GM19463 (cell line): ENCODE data around the gene ARHGAP22.

Experiments used
- ATAC-seq: cut with Tn5 transposase; IDR thresholded peaks from one replicate; pipeline ENCODE4 v1.9.1; 2021; ENCODE audit warnings: mild to moderate bottlenecking, moderate library complexity; ENCODE audit not compliant: unreplicated experiment

The ARHGAP22 gene

DNA sequence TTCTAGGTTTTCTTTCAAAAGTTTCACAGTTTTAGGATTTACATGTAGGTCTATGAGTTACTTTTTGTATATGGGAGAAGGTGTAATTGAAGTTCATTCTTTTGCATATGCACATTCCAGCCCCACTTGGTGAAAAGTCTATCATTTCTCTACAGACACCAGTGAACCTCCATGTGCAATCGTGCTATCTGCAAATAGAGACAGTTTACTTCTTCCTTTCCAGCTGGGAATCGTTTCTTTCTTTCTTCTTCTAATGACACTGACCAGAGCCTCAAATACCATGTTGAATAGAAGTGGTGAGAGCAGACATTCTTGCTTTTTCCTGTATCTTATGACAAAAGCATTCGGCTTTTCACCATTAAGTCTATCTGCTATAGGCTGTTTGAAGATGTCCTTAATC lies 122.7 kb downstream of the ARHGAP22 start:
- ATAC-seq, result no peak

GRCh38 chr10:48481385-48481784 lies 123.5 kb downstream of the ARHGAP22 start:
- no peak for ATAC-seq

DNA sequence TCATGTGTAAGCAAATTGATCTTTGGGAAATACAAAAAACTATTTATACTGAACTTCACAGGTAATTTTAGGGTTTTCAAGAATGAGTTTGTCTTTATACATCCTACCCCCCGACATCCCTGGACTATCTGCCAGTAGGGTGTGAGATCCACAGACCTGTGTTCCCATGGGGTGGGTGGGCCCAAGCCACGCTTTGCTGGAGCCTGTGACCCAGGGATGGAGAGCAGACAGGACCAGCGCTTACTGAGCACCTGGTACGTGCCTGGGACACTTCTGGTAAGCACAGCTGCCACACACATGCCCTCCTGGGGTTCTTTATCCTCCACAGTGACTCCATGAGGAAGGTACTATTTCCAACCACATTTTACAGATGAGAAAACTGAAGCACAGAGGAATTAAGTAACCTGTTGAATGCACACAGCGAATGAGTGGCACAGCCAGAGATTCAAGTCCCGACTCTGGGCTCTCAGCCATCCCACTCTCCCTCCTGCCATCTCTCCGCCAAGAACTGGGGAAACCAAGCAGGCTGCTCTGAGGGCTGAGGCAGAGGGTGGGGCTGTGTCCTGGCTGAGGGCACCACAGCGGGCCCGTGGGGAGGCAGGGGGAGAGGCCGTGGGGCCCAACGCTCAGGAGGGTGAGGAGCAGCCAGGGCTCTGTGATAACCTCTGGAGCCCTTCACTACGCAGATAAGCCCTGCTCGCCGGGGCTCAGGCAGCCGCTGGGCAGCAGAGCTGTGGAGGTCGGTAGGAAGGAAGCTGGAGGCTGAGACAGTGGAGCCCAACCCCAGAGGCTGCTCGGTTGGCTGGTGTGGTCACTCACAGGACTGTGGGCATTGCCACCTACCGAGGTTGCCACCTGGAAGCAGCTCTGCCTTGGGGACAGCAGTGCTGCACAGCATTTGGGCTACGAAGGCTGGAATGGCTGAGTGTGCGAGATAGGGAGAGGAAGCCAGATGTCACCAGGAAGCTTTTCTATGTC lies 124.2 kb downstream of the ARHGAP22 start:
- no peak for ATAC-seq

- no peak for ATAC-seq
Measured at GRCh38 chr10:48478980-48479811, 125.7 kb downstream of the ARHGAP22 start.

- no peak for ATAC-seq
Measured at GRCh38 chr10:48478469-48478868, 126.4 kb downstream of the ARHGAP22 start.

DNA sequence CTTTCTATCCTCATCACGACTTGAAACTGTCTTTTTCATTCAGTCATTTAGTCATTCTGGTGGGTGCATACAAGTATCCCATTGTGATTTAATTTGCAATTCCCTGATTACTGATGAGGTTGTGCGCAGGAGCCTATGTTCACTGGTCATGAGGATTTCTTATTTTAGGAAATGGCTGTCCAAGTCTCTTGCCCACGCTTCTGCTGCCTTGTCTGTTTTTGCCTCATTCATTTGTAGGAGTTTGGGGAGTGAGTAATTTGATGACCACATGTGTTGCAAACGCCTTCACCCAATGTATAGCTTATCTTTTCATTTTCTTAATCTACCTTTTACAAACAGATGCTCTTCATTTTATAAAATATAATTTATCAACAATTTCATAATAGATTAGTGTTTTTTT lies 127.3 kb downstream of the ARHGAP22 start:
- no peak for ATAC-seq

- no peak for ATAC-seq
Measured at GRCh38 chr10:48477141-48477540, 127.7 kb downstream of the ARHGAP22 start.

DNA sequence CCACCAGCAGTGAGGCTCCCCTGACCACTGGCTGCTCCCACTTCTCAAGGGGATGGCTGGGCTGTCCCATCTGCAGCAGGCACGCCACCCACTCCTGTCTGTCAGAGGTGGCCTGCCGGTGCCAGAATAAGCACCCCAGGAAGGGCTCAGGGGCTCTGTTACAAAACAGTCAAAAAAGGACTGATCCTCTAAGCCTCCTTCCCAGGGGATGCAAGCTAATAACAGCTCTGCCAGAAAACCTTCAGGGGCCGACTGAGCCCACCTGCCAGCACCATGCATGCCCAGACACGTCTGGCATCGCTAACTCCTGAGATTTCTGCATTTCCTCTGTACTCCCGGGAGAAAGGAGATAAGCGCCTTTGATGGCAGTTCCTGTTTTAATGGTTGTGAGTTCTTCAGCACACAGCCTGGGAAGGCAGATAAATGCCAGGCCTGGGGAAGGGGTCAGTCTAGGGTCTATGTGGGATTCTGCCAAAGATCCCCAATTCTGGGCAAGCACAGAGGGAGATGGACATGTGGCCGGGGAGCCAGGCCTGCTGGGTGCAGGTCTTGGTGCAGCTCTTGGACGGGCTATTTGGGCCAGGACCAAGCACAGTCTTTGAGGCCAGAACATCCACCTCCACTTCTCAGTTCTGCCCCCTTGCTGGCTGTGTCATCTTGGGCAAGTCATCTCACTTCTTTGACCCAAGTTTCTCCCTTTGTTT lies 128.4 kb downstream of the ARHGAP22 start:
- no peak for ATAC-seq

GRCh38 chr10:48475943-48476278 lies 129.0 kb downstream of the ARHGAP22 start:
- no peak for ATAC-seq

DNA sequence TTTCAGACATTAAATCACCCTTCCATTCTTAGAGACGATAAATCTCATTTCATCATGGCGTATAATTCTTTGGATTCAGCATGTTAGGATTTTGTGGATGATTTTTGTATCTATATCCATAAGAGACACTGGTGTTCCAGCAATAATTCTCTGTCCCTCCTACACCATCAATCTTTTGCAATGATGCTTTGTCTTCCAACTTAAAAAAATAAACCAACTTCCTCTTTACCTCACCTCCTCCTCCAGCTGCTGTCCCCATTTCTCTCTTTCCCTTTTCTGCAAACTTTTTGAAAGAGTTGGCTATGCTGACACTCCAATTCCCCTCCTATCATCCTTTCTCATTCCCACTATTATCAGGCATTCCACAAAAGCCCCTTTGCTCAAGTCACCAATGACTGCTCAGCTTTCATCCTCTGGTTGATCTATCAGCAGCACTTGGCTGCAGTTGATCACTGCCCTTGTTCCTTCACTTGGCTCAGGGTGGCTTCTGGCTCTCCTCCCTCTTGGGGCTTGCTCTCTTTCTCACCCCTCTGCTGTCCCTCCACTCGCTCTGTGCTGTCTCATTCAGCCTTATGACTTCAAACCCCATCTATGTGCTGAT lies 130.0 kb downstream of the ARHGAP22 start:
- no peak for ATAC-seq

- ATAC-seq, result no peak
Measured at GRCh38 chr10:48473704-48474103, 131.2 kb downstream of the ARHGAP22 start.

DNA sequence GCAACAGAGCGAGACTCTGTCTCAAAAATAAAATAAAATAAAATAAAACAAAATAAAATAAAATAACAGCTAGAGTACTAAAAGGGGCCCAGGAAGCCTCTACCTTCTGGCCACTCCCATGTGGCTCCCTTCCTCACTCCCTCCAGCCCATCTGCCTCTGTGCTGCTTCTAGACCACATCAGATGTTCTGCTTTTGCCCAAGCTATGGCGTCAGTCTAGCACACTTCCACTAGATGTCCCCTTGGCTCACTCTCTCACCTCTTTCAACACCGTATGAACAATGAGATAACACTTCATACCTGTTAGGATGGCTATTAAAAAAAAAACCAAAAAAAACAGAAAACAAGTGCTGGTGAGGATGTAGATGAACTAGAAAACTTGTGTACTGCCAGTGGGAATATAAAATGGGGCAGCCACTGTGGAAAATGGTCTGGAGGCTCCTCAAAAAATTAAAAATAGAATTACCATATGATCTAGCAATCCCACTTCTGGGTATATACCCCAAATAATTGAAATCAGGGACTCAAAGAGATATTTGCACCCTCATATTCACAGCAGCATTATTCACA lies 132.3 kb downstream of the ARHGAP22 start:
- ATAC-seq, result no peak

DNA sequence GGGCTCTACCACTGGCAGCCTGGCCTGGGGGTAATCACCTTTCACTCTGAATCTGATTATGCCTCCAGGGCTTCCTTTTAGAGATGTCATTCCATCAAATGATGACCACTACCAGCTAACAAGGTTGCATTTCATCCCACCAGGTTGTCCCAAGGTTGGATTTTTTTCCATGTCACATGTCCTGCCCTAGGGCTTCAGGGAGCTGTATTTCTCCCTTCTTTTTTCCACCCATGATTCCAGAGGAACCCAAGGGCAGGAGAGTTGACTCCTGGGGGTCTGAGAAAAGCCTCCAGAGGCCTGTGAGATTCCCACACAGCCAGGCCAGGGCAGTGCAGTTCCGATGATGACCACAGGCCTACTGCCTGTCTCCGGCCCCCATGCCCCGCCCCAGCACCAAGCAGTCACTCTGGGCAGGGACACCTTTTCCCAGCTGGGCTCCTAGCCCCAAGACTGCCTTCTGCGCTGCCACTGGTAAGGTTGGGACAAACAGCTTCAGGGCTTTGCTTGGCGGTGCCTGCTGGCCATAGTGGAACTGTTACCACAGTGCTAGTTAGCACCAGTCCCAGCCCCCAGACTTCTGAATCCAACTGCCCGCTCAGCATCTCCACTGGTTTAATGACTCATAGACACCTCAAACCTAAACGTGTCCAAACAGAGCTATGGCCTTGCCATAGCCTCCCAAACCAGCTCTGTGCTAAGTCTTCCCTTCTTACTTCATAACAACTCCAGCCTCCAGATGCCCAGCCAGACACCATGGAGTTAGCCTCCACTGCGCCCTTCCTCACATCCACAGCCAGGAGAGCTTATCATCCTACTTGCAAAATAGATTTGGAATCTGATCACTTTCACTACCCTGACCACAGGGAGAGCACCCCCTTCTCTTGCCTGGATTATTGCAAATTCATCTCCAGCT lies 133.7 kb downstream of the ARHGAP22 start:
- ATAC-seq, result no peak

DNA sequence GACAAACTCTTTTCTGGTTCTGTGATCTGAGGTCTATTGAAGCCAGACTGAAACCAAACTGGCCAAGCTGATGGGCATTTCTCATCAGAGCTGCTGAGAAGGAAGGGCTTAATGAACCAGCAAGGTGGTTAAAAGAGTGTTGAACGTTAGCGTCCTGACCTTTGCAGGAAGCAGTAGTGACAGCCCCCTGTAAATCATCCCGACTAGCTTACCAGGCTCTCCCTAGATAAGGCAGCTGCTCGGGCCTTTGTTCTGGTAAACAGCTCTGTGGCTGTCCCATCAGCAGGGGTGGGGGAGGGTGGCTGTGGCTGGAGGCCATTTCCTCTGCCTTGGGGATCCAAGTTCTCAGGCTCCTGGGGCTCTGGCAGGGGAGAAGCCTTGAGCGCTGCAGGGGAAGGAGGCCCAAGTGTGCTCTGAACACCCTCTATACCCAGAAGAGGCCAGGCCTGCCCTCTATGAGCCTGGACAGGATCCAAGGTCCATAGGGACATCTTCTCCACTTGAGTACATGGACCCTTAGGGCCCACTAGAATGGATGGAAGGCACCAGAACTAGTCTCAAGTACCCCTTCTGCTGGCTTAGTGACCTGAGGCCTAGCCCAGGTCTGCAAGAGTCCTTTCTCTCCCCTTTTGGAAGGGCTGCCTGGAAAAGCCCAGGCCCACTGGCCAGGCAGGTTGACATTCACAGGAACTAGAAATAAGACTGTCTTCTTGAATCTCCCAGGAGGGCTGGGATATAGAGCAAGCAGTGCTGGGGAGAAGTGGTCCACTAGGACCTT lies 134.6 kb downstream of the ARHGAP22 start:
- no peak for ATAC-seq

DNA sequence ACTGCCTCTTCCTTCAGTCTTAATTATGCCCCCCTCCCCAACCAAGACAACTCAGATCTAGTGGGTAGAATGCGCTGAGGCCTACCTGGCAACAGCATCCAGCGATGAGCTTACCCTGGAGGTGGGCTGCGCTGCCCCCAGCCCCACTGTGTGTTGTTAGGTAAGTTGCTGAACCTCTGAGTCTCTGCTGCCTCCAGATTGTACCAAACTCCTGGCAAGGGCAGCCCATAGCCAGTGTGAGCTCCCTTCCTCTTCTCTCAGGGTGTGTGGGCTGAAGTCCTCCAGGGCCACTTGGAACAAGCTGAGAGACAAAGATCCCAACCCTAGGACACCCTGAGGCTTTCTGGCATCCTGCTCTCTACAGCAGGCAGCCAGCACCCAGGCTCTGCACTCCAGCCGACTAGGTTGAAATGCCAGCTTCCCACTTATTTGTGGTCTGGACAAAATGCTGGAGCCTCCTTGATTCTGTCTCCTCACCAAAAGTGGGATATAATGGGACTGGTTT lies 135.3 kb downstream of the ARHGAP22 start:
- ATAC-seq, result no peak

GRCh38 chr10:48468866-48469511 lies 135.9 kb downstream of the ARHGAP22 start:
- ATAC-seq, result no peak

DNA sequence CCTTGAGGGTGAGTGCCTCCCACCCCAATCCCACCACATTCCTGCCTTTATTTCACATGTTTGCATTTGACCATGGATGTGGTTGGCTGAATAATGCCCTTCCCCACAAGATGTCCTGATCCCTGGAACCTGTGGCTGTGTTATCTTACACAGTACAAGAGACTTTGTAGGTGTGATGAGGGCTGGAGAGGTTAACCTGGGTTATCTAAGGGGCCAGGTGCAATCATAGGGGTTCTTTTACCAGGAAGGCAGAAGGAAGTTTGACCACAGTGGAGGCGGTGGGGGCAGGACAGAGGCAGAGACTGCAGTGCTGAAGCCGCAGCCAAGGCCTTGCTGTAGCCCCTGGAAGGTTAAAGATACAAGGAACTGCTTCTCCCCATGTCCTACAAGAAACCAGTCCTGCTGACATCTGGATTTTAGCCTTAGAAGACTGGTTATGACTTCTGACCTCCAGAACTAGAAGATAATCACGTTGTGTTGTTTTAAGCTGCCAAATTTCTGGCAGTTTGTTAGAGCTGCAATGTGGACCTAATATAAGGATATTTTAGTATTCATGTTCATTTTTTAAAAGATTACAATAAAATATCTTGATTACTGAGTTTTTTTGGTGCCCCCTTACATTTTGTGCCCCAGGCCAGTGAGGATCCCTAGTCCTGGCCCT lies 136.6 kb downstream of the ARHGAP22 start:
- ATAC-seq, result no peak

GRCh38 chr10:48467669-48468068 lies 137.2 kb downstream of the ARHGAP22 start:
- no peak for ATAC-seq
